Effector memory CD4-positive, alpha-beta T cell (primary cell): ENCODE results near the gene BZW2.

ENCODE experiments used
- DNase-seq, 3 donors: peaks; one replicate each; pipeline ENCODE4 v3.0.0-alpha.2; 2020
- H3K27ac ChIP-seq: 2 replicates; pipeline ENCODE4 v1.7.0; 2013; ENCODE audit warnings: mild to moderate bottlenecking, low read length, moderate library complexity; ENCODE audit not compliant: insufficient read depth, poor library complexity, severe bottlenecking
- H3K27me3 ChIP-seq: replicated peaks from 2 replicates; pipeline ENCODE4 v1.7.0; 2013; ENCODE audit warnings: mild to moderate bottlenecking, low read length; ENCODE audit not compliant: insufficient read depth, control insufficient read depth, poor library complexity, severe bottlenecking
- H3K36me3 ChIP-seq: 2 replicates; pipeline ENCODE4 v1.7.0; 2013; ENCODE audit warnings: mild to moderate bottlenecking, low read length, moderate library complexity; ENCODE audit not compliant: control insufficient read depth, insufficient read depth
- H3K4me1 ChIP-seq: 2 replicates; pipeline ENCODE4 v1.7.0; 2013; ENCODE audit warnings: low read length, mild to moderate bottlenecking; ENCODE audit not compliant: control insufficient read depth, insufficient read depth, poor library complexity, severe bottlenecking
- H3K4me3 ChIP-seq: 2 replicates; pipeline ENCODE4 v1.7.0; 2013; ENCODE audit warnings: low read length, low read depth, mild to moderate bottlenecking; ENCODE audit not compliant: insufficient read depth, poor library complexity, severe bottlenecking
- H3K9me3 ChIP-seq: 2 replicates; pipeline ENCODE4 v1.7.0; 2013; ENCODE audit warnings: mild to moderate bottlenecking, low read length, moderate library complexity; ENCODE audit not compliant: control insufficient read depth

The BZW2 gene

DNA sequence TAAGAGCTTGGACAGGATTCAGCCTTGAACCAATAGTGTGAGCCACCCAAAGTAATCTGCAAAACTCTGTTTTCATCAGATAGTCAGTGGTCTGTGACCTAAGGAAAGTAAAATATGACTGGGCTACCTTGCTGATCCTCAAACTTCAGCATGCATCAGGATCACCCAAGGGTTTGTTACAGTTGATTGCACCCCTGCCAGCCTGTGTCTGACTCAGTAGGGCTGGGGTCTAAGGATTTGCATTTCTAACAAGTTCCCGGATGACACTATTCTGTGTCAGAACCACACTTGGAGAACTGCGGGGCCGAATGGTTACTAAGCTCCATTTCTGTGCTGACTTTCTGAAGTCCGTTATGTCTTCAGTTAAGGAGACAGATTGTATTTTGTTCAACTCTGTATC is 66.9 kb downstream of the BZW2 start:
- H3K4me1 ChIP-seq: no peaks in the 10 kb centered on the region
- no peak for DNase-seq
- H3K27ac ChIP-seq: no peak overlapping the region
- no peaks in the 10 kb centered on the region for H3K9me3 ChIP-seq
- no peaks in the 10 kb centered on the region for H3K36me3 ChIP-seq
- no peaks in the 10 kb centered on the region for H3K27me3 ChIP-seq
- no peak overlapping the region for H3K4me3 ChIP-seq

GRCh38 chr7:16715928-16716327 is 69.9 kb downstream of the BZW2 start:
- no peaks in the 10 kb centered on the region for H3K4me1 ChIP-seq
- no peaks in the 10 kb centered on the region for H3K27me3 ChIP-seq
- H3K36me3 ChIP-seq: no peaks in the 10 kb centered on the region
- DNase-seq: no peak
- H3K4me3 ChIP-seq: no peak overlapping the region
- no peaks in the 10 kb centered on the region for H3K9me3 ChIP-seq
- H3K27ac ChIP-seq: no peak overlapping the region

DNA sequence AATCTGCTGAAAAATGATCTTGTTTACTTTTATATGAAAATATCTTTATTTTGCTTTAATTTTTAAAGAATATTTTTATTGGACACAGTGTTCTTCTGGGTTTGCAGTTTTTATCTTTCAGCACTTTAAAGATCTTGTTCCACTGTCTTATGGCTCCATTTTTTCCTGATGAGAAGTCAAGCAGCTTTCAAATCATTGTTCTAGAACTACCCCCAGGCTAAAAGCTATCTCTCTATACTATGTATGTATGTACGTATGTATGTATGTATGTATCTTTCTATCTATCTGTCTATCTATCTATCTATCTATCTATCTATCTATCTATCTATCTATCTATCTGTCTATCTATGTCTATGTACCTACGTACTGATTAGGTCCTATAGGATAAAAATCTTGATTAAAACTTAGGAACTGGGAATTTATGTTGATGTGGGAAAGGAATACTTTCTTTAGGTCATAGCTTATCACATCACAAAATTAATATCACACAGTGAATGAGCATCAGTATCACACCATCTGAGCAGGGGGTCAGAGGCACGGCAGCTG is 72.2 kb downstream of the BZW2 start:
- Histone ChIP-seq H3K4me3 (no peak overlapping the region), H3K9me3 (no peaks in the 10 kb centered on the region), H3K27ac (no peak overlapping the region), H3K36me3 (no peaks in the 10 kb centered on the region), H3K4me1 (no peaks in the 10 kb centered on the region), H3K27me3 (no peaks in the 10 kb centered on the region)
- no peak for DNase-seq

DNA sequence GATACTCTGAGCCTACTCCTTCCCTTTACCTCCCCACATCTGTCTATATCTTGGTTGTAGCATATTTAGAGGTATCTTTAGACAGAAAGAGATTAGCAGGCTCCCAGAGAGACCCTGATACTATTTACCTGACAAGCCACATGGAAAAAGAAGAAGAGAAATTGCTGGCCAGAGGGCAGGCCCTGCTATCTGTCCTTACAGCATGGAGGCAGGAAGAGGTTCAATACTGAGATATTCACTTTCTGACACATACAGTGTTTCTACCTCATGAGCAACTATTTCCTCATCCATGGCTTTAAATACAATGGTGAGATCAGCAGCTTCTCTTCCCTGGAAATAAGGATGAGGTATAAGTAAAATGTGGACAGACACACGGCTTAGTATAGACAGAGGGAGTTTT is 73.7 kb downstream of the BZW2 start:
- H3K27ac ChIP-seq: no peak overlapping the region
- H3K9me3 ChIP-seq: no peaks in the 10 kb centered on the region
- H3K27me3 ChIP-seq: no peaks in the 10 kb centered on the region
- no peak overlapping the region for H3K4me3 ChIP-seq
- no peaks in the 10 kb centered on the region for H3K4me1 ChIP-seq
- no peaks in the 10 kb centered on the region for H3K36me3 ChIP-seq
- DNase-seq: no peak

DNA sequence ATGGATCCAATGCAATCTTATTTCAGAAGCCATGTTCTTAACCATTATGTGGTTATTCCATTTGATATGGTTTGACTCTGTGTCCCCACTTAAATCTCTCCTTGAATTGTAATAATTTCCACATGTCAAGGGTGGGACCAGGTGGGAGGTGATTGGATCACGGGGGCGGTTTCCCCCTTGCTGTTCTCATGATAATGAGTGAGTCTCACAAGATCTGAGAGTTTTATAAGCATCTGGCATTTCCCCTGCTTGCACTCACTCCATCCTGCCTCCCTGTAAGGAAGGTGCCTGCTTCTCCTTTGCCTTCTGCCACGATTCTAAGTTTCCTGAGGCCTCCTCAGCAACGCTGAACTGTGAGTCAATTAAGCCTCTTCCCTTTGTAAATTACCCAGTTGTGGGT is 75.6 kb downstream of the BZW2 start:
- no peaks in the 10 kb centered on the region for H3K4me1 ChIP-seq
- no peak for DNase-seq
- H3K27me3 ChIP-seq: no peaks in the 10 kb centered on the region
- H3K27ac ChIP-seq: no peak overlapping the region
- H3K4me3 ChIP-seq: no peak overlapping the region
- H3K9me3 ChIP-seq: no peaks in the 10 kb centered on the region
- H3K36me3 ChIP-seq: no peaks in the 10 kb centered on the region

GRCh38 chr7:16724344-16724743 is 78.4 kb downstream of the BZW2 start:
- Histone ChIP-seq H3K27ac (no peak overlapping the region), H3K27me3 (no peaks in the 10 kb centered on the region), H3K4me3 (no peak overlapping the region), H3K36me3 (no peaks in the 10 kb centered on the region), H3K4me1 (no peaks in the 10 kb centered on the region), H3K9me3 (no peaks in the 10 kb centered on the region)
- no peak for DNase-seq

DNA sequence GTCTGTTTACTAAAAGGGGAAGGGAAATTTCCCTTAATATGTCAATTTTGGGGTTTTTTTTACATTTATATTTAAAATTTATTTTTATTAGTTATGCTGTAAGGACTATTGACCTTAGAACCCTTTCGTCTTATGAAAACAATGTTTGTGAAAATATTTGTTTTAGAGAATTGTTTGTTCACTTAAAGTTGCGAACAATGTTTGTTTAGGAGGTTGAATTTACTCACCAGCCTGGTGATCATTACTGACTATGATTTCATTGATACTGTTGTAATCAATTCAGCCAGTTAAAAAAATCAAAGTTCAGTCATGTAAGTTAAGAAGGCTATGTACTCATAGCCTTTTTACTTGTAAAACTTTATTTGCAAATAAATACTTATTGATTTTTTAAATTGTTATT is 80.2 kb downstream of the BZW2 start:
- Histone ChIP-seq H3K27ac (no peak overlapping the region), H3K9me3 (no peaks in the 10 kb centered on the region), H3K4me1 (no peaks in the 10 kb centered on the region), H3K4me3 (no peak overlapping the region), H3K27me3 (no peaks in the 10 kb centered on the region), H3K36me3 (no peaks in the 10 kb centered on the region)
- no peak for DNase-seq

DNA sequence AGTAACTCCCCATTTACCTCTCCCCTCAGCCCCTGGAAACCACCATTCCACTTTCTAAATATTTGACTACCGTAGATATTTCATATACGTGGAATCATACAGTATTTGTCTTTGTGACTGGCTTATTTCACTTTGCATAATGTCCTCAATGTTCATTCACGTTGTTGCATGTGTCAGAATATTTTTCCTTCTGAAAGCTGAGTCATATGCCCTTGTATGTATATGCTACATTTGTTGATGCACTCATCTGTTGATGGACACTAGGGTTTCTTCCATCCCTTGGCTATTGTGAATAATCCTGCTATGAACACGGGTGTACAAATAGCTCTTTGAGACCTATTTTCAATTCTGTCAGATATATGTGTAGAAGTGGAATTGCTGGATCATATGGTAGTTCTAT is 81.8 kb downstream of the BZW2 start:
- Histone ChIP-seq H3K4me1 (no peaks in the 10 kb centered on the region), H3K27ac (no peak overlapping the region), H3K27me3 (no peaks in the 10 kb centered on the region), H3K9me3 (no peaks in the 10 kb centered on the region), H3K36me3 (no peaks in the 10 kb centered on the region), H3K4me3 (no peak overlapping the region)
- DNase-seq: no peak

GRCh38 chr7:16728811-16729210 is 82.8 kb downstream of the BZW2 start:
- no peaks in the 10 kb centered on the region for H3K27me3 ChIP-seq
- DNase-seq: no peak
- H3K4me1 ChIP-seq: no peaks in the 10 kb centered on the region
- no peaks in the 10 kb centered on the region for H3K9me3 ChIP-seq
- H3K27ac ChIP-seq: no peak overlapping the region
- no peaks in the 10 kb centered on the region for H3K36me3 ChIP-seq
- no peak overlapping the region for H3K4me3 ChIP-seq

GRCh38 chr7:16729541-16729940 is 83.6 kb downstream of the BZW2 start:
- Histone ChIP-seq H3K27me3 (no peaks in the 10 kb centered on the region), H3K36me3 (no peaks in the 10 kb centered on the region), H3K9me3 (no peaks in the 10 kb centered on the region), H3K4me1 (no peaks in the 10 kb centered on the region), H3K4me3 (no peak overlapping the region), H3K27ac (no peak overlapping the region)
- no peak for DNase-seq

DNA sequence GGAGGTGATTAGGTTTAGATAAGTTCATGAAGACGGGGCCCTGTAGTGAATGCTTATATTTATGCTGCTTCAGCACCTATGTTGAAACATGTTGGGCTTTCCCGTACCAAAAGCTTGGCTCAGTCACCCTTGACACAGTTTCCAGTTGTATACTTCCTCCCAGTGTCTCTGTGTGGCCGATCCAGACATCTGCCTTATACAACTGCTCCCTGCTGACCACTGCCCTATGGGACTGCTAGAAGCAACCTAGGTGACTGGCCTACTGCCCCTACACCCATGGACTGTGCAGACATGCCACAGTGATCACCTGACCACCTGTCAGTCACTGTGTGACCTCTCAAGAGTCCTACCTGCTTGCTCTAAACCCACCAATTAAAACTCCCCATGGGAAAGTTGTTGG is 85.0 kb downstream of the BZW2 start:
- no peaks in the 10 kb centered on the region for H3K36me3 ChIP-seq
- no peaks in the 10 kb centered on the region for H3K4me1 ChIP-seq
- no peaks in the 10 kb centered on the region for H3K9me3 ChIP-seq
- H3K27me3 ChIP-seq: no peaks in the 10 kb centered on the region
- H3K4me3 ChIP-seq: no peak overlapping the region
- H3K27ac ChIP-seq: no peak overlapping the region
- DNase-seq: no peak
